ENCODE results near the gene AATK.

The AATK gene

GRCh38 chr17:81196505-81197408 lies 30.7 kb upstream of the AATK start:
- no peak for DNase-seq (ENCODE audit: extremely low read depth in 1 of 2, low read depth in 1 of 2)

GRCh38 chr17:81195941-81196495 lies 30.0 kb upstream of the AATK start:
- no peak for DNase-seq (ENCODE audit: extremely low read depth in 1 of 2, low read depth in 1 of 2)

GRCh38 chr17:81194941-81195901 lies 29.2 kb upstream of the AATK start:
- no peak for DNase-seq (ENCODE audit: extremely low read depth in 1 of 2, low read depth in 1 of 2)

- DNase-seq (ENCODE audit: extremely low read depth in 1 of 2, low read depth in 1 of 2): no peak
Observed at GRCh38 chr17:81194225-81194760, 28.3 kb upstream of the AATK start.

GRCh38 chr17:81193470-81194224 lies 27.6 kb upstream of the AATK start:
- DNase-seq (ENCODE audit: extremely low read depth in 1 of 2, low read depth in 1 of 2): no peak

GRCh38 chr17:81193051-81193410 lies 27.0 kb upstream of the AATK start:
- no peak for DNase-seq (ENCODE audit: extremely low read depth in 1 of 2, low read depth in 1 of 2)

- no peak for DNase-seq (ENCODE audit: extremely low read depth in 1 of 2, low read depth in 1 of 2)
Observed at GRCh38 chr17:81192386-81193050, 26.5 kb upstream of the AATK start.

GRCh38 chr17:81191646-81192045 lies 25.6 kb upstream of the AATK start:
- no peak for DNase-seq (ENCODE audit: extremely low read depth in 1 of 2, low read depth in 1 of 2)

GRCh38 chr17:81191116-81191515 lies 25.1 kb upstream of the AATK start:
- no peak for DNase-seq (ENCODE audit: extremely low read depth in 1 of 2, low read depth in 1 of 2)

- no peak for DNase-seq (ENCODE audit: extremely low read depth in 1 of 2, low read depth in 1 of 2)
Observed at GRCh38 chr17:81190591-81190990, 24.6 kb upstream of the AATK start.

GRCh38 chr17:81189670-81190530 lies 23.9 kb upstream of the AATK start:
- no peak for DNase-seq (ENCODE audit: extremely low read depth in 1 of 2, low read depth in 1 of 2)

- no peak for DNase-seq (ENCODE audit: extremely low read depth in 1 of 2, low read depth in 1 of 2)
Observed at GRCh38 chr17:81189016-81189415, 23.0 kb upstream of the AATK start.

GRCh38 chr17:81188491-81188840 lies 22.4 kb upstream of the AATK start:
- DNase-seq (ENCODE audit: extremely low read depth in 1 of 2, low read depth in 1 of 2): no peak

- no peak for DNase-seq (ENCODE audit: extremely low read depth in 1 of 2, low read depth in 1 of 2)
Observed at GRCh38 chr17:81187586-81188490, 21.8 kb upstream of the AATK start.

- no peak for DNase-seq (ENCODE audit: extremely low read depth in 1 of 2, low read depth in 1 of 2)
Observed at GRCh38 chr17:81187120-81187519, 21.1 kb upstream of the AATK start.

GRCh38 chr17:81186203-81186602 lies 20.2 kb upstream of the AATK start:
- DNase-seq (ENCODE audit: extremely low read depth in 1 of 2, low read depth in 1 of 2): no peak

GRCh38 chr17:81184555-81184954 lies 18.5 kb upstream of the AATK start:
- no peak for DNase-seq (ENCODE audit: extremely low read depth in 1 of 2, low read depth in 1 of 2)

GRCh38 chr17:81183807-81184206 lies 17.8 kb upstream of the AATK start:
- no peak for DNase-seq (ENCODE audit: extremely low read depth in 1 of 2, low read depth in 1 of 2)
